Activated naive CD8-positive, alpha-beta T cell treated with anti-CD3 and anti-CD28 coated beads, Interleukin-2, amount 50 U/mL, for 24 hours (primary cell): ENCODE results near the gene LYAR.

Source experiments
- ATAC-seq: fragments of 150-1000 bp; cut with Tn5 transposase; one replicate; pipeline ENCODE4 v1.10.0; 2021
- DNase-seq: peaks from one replicate; pipeline ENCODE4 v3.0.0; 2021
- H3K27ac Mint-ChIP-seq: one replicate; pipeline ENCODE4 v1.8.0; 2021; ENCODE audit warnings: mild to moderate bottlenecking, mixed read lengths
- H3K27me3 Mint-ChIP-seq: one replicate; pipeline ENCODE4 v1.8.0; 2021; ENCODE audit warnings: mixed read lengths
- H3K36me3 Mint-ChIP-seq: one replicate; pipeline ENCODE4 v1.8.0; 2021; ENCODE audit warnings: low read depth, mixed read lengths
- H3K4me1 Mint-ChIP-seq: one replicate; pipeline ENCODE4 v1.8.0; 2021; ENCODE audit warnings: mixed read lengths
- H3K4me3 Mint-ChIP-seq: one replicate; pipeline ENCODE4 v1.8.0; 2021; ENCODE audit warnings: mild to moderate bottlenecking, moderate library complexity, mixed read lengths
- H3K9me3 Mint-ChIP-seq: one replicate; pipeline ENCODE4 v1.8.0; 2021; ENCODE audit warnings: mixed read lengths

The LYAR gene

DNA sequence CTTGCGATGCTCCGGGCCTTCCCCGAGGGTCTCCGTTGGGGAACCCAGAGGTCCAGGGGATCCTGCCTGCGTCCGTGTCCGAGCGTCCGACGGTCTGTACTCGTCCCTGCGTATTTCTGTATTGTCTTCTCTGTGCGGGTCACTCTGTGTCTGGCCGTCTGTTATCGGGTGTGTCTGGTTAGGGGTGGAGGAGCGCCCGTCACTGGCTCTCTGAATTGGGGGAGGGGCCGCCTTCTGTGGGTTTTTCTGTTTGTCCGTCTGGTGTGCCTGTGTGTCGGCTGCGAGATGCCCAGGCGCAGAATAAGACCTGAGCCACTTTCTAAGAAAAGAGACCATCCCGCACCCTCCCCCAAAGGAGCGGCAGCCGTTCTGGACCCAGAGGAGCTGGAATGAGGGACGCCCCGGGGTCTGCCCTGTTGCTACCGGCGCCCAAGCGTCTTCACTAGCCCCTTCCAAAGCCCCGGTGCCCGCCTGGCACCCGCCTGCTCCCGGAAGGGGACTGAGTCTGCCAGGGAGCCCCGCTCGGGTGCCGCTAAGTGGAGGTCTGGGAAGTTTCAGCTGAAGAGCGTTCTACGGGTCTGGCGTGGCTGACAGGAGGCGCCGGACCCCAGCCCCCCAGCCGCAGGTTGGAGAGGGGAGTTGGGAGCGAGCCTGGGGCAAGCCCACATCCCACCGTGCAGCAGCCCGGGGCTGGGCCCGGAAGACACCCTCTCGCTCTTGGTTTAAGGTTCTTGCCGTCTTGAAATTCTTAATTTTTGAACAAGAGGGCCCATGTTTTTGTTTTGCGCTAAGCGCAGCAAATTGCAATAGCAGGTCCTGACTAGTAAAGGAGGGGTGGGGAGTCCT is 62.2 kb downstream of the LYAR start:
- Mint-ChIP-seq H3K27me3 (peaks cover 54% of the 10 kb centered on the region), H3K4me3 (no peak overlapping the region), H3K4me1 (peaks cover 8% of the 10 kb centered on the region), H3K9me3 (peaks cover 1% of the 10 kb centered on the region), H3K36me3 (peaks cover 1% of the 10 kb centered on the region), H3K27ac (no peak overlapping the region)
- no peak for DNase-seq
- no peak for ATAC-seq

- no peak within 1 kb of the TSS for H3K4me3 Mint-ChIP-seq
Measured at GRCh38 chr4:4226606-4227438, 63.1 kb downstream of the LYAR start, which contains the start of gene OTOP1. TSS of gene OTOP1 (minus strand) at chr4:4226929. CDS start at chr4:4226864, 65 bp downstream.

DNA sequence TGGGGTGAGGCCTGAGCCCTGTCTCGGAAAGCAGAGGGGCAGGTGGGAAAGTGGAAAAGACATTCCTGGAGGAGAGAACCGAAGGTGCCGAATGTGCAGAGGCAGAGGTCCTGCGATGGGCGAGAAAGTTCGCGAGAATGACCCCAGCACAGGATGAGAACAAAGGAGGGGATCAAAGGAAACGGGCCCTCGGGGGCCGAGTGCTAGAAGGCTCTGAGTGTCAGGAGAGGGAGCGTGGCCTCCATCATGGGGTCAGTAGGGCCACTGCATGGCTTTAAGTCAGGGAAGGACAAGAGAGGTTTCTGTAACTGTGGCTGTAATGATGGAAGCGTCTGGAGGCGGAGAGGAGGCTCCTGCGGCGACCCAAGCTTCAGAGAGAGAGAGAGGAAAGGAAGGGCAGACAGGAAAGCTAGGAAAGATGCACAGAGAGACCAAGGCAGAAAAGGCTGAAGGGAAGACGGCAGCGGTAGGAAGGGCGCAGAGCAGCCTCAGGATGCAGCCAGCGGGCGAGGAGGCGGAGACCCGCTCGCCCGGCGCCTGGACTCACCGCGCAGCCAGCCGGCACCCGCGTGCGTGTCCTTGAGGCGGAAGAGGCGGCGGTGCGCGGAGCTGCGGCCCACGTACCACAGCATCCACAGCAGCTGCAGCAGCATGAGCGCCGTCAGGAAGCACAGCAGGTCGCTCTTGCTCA is 63.9 kb downstream of the LYAR start:
- Mint-ChIP-seq H3K9me3 (no peaks in the 10 kb centered on the region), H3K4me3 (no peak overlapping the region), H3K4me1 (peaks cover 8% of the 10 kb centered on the region), H3K27ac (no peak overlapping the region), H3K36me3 (peaks cover 1% of the 10 kb centered on the region), H3K27me3 (peaks cover 66% of the 10 kb centered on the region)
- DNase-seq: no peak
- ATAC-seq: no peak

More at GRCh38 chr4:4226606-4227438, 63.1 kb downstream of the LYAR start, which contains the start of gene OTOP1:
- Mint-ChIP-seq H3K27me3 (peaks cover 61% of the 10 kb centered on the region), H3K9me3 (no peaks in the 10 kb centered on the region), H3K36me3 (peaks cover 1% of the 10 kb centered on the region), H3K27ac (no peak within 1 kb of the TSS), H3K4me1 (peaks cover 8% of the 10 kb centered on the region)
- no peak for DNase-seq
- no peak for ATAC-seq
